GM21786 (cell line): ENCODE data around the gene HPGDS.
"Not testable (repeated sequence)": the region's sequence is repeated elsewhere in the genome, so short reads cannot be mapped to it uniquely, and the experiment has no call there.

Source experiments
- ATAC-seq: cut with Tn5 transposase; IDR thresholded peaks from one replicate; pipeline ENCODE4 v1.9.1; 2021; ENCODE audit not compliant: unreplicated experiment

The HPGDS gene

GRCh38 chr4:94332983-94333590 lies 9.5 kb downstream of the HPGDS start:
- ATAC-seq, result no peak

GRCh38 chr4:94329933-94330332 lies 12.7 kb downstream of the HPGDS start:
- ATAC-seq, result no peak

GRCh38 chr4:94325835-94326234 lies 16.8 kb downstream of the HPGDS start:
- no peak for ATAC-seq

- not testable (repeated sequence) for ATAC-seq
Observed at GRCh38 chr4:94319927-94320326, 22.7 kb downstream of the HPGDS start.

- no peak for ATAC-seq
Observed at GRCh38 chr4:94307231-94307871, 35.3 kb downstream of the HPGDS start.

- no peak for ATAC-seq
Observed at GRCh38 chr4:94306713-94307112, 35.9 kb downstream of the HPGDS start.

- no peak for ATAC-seq
Observed at GRCh38 chr4:94305466-94306225, 37.0 kb downstream of the HPGDS start.

- ATAC-seq, result no peak
Observed at GRCh38 chr4:94304365-94304971, 38.2 kb downstream of the HPGDS start.

- no peak for ATAC-seq
Observed at GRCh38 chr4:94302191-94302590, 40.4 kb downstream of the HPGDS start.

- no peak for ATAC-seq
Observed at GRCh38 chr4:94298725-94299252, 43.8 kb downstream of the HPGDS start.

GRCh38 chr4:94295473-94295872 lies 47.2 kb downstream of the HPGDS start:
- not testable (repeated sequence) for ATAC-seq

- ATAC-seq, result not testable (repeated sequence)
Observed at GRCh38 chr4:94293981-94294380, 48.7 kb downstream of the HPGDS start.

GRCh38 chr4:94290245-94290644 lies 52.4 kb downstream of the HPGDS start:
- ATAC-seq, result no peak

- ATAC-seq, result no peak
Observed at GRCh38 chr4:94285666-94286065, 57.0 kb downstream of the HPGDS start.

- ATAC-seq, result no peak
Observed at GRCh38 chr4:94284889-94285288, 57.7 kb downstream of the HPGDS start.

GRCh38 chr4:94278781-94279180 lies 63.9 kb downstream of the HPGDS start:
- ATAC-seq, result no peak

GRCh38 chr4:94277534-94277933 lies 65.1 kb downstream of the HPGDS start:
- no peak for ATAC-seq

- no peak for ATAC-seq
Observed at GRCh38 chr4:94276204-94276603, 66.4 kb downstream of the HPGDS start.

- ATAC-seq, result no peak
Observed at GRCh38 chr4:94274912-94275311, 67.7 kb downstream of the HPGDS start.

GRCh38 chr4:94271248-94271647 lies 71.4 kb downstream of the HPGDS start:
- no peak for ATAC-seq

- no peak for ATAC-seq
Observed at GRCh38 chr4:94267037-94267436, 75.6 kb downstream of the HPGDS start.
